ENCODE results near the gene R3HDML. TPM values are rescaled to one million over a fixed set of nuclear protein-coding genes. Genes with fewer than 3 reads are reported as not detected.

Gene R3HDML
- total and polyA plus RNA-seq, 2 of the 13 experiments (the other 11 are each of a cell fraction or from before 2014, with no cell fraction given), result not detected

DNA sequence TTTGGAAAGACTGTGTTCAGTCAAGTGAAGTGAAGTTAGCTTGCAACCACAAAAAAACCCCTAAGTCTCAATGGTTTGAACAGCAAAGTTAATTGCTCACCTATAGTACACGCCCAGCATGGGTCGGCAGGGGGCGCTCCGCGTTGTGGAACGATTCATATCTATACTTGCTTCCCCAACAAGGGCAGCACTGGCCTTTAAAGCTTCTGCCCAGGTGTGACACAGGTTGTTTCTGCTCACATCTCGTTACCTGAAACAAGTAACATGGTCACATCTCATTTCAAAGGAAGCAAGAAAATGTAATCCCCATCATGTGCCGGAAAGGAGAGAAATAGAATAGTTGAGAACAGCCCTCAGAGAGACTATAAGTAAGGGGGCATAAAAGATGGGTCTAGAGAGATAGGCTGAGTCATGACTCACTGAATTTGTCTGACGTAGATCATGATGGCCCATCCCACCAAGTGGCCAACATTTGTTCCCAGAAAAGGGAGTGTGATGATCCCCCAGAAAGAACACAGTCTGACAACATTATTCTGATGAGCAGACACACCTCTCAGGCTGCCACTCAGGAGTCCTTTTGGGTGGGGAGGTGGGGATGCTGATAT, 47.7 kb downstream of the R3HDML start (continued):
- TF ChIP-seq, protein P1, sequence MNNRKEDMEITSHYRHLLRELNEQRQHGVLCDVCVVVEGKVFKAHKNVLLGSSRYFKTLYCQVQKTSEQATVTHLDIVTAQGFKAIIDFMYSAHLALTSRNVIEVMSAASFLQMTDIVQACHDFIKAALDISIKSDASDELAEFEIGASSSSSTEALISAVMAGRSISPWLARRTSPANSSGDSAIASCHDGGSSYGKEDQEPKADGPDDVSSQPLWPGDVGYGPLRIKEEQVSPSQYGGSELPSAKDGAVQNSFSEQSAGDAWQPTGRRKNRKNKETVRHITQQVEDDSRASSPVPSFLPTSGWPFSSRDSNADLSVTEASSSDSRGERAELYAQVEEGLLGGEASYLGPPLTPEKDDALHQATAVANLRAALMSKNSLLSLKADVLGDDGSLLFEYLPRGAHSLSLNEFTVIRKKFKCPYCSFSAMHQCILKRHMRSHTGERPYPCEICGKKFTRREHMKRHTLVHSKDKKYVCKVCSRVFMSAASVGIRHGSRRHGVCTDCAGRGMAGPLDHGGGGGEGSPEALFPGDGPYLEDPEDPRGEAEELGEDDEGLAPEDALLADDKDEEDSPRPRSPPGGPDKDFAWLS (CRISPR knock-in tag; IDR thresholded peaks at IDR 0.05; ENCODE audit: borderline replicate concordance), result no peak
- TF ChIP-seq ARNTL (CRISPR knock-in tag; IDR thresholded peaks at IDR 0.05) (0 out of 2 replicates have a peak, but pooled peaks have one; percentile 49), ZNF746 (CRISPR knock-in tag; IDR thresholded peaks at IDR 0.05) (no peak), ZNF224 (CRISPR knock-in tag; IDR thresholded peaks at IDR 0.05) (no peak), SAP130 (CRISPR knock-in tag; IDR thresholded peaks at IDR 0.05; ENCODE audit: low read depth) (peak; percentile 58), SPEN (CRISPR knock-in tag; IDR thresholded peaks at IDR 0.05; ENCODE audit: low read depth) (0 out of 2 replicates have a peak, but pooled peaks have one; percentile 15), ZKSCAN8 (CRISPR knock-in tag; IDR thresholded peaks at IDR 0.05; ENCODE audit: borderline replicate concordance) (0 out of 2 replicates have a peak, but pooled peaks have one; percentile 69), SETDB1 (CRISPR knock-in tag; IDR thresholded peaks at IDR 0.05; ENCODE audit: borderline replicate concordance) (no peak), ZEB1 (IDR thresholded peaks at IDR 0.05; ENCODE audit: insufficient replicate concordance, low read depth) (peak; percentile 84), ZFP41 (CRISPR knock-in tag; IDR thresholded peaks at IDR 0.05; ENCODE audit: borderline replicate concordance) (no peak), TBX3 (IDR thresholded peaks at IDR 0.05; ENCODE audit: borderline replicate concordance) (no peak), ZNF205 (CRISPR knock-in tag; IDR thresholded peaks at IDR 0.05) (peak; percentile 44; the same call in 1 of the 2 replicates), ELF3 (CRISPR knock-in tag; IDR thresholded peaks at IDR 0.05) (peak; percentile 73), KMT2A (CRISPR knock-in tag; IDR thresholded peaks at IDR 0.05) (peak; percentile 30; the same call in 1 of the 2 replicates), REXO4 (CRISPR knock-in tag; IDR thresholded peaks at IDR 0.05; ENCODE audit: borderline replicate concordance) (no peak), FOXP1 (IDR thresholded peaks at IDR 0.05) (no peak), FOXP1 (CRISPR knock-in tag; IDR thresholded peaks at IDR 0.05) (no peak)
- TF ChIP-seq, protein P2, sequence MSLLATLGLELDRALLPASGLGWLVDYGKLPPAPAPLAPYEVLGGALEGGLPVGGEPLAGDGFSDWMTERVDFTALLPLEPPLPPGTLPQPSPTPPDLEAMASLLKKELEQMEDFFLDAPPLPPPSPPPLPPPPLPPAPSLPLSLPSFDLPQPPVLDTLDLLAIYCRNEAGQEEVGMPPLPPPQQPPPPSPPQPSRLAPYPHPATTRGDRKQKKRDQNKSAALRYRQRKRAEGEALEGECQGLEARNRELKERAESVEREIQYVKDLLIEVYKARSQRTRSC (CRISPR knock-in tag; IDR thresholded peaks at IDR 0.05; ENCODE audit: low read depth), result no peak
- TF ChIP-seq, protein P3, sequence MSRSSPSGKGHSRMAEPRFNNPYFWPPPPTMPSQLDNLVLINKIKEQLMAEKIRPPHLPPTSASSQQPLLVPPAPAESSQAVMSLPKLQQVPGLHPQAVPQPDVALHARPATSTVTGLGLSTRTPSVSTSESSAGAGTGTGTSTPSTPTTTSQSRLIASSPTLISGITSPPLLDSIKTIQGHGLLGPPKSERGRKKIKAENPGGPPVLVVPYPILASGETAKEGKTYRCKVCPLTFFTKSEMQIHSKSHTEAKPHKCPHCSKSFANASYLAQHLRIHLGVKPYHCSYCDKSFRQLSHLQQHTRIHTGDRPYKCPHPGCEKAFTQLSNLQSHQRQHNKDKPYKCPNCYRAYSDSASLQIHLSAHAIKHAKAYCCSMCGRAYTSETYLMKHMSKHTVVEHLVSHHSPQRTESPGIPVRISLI (CRISPR knock-in tag; IDR thresholded peaks at IDR 0.05; ENCODE audit: borderline replicate concordance), result no peak; the same call in 1 of the 2 replicates
- TF ChIP-seq, protein P4, sequence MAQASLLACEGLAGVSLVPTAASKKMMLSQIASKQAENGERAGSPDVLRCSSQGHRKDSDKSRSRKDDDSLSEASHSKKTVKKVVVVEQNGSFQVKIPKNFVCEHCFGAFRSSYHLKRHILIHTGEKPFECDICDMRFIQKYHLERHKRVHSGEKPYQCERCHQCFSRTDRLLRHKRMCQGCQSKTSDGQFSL (CRISPR knock-in tag; IDR thresholded peaks at IDR 0.05), result no peak
- TF ChIP-seq, protein P5, sequence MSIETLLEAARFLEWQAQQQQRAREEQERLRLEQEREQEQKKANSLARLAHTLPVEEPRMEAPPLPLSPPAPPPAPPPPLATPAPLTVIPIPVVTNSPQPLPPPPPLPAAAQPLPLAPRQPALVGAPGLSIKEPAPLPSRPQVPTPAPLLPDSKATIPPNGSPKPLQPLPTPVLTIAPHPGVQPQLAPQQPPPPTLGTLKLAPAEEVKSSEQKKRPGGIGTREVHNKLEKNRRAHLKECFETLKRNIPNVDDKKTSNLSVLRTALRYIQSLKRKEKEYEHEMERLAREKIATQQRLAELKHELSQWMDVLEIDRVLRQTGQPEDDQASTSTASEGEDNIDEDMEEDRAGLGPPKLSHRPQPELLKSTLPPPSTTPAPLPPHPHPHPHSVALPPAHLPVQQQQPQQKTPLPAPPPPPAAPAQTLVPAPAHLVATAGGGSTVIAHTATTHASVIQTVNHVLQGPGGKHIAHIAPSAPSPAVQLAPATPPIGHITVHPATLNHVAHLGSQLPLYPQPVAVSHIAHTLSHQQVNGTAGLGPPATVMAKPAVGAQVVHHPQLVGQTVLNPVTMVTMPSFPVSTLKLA (IDR thresholded peaks at IDR 0.05), result no peak
- TF ChIP-seq, protein P6, sequence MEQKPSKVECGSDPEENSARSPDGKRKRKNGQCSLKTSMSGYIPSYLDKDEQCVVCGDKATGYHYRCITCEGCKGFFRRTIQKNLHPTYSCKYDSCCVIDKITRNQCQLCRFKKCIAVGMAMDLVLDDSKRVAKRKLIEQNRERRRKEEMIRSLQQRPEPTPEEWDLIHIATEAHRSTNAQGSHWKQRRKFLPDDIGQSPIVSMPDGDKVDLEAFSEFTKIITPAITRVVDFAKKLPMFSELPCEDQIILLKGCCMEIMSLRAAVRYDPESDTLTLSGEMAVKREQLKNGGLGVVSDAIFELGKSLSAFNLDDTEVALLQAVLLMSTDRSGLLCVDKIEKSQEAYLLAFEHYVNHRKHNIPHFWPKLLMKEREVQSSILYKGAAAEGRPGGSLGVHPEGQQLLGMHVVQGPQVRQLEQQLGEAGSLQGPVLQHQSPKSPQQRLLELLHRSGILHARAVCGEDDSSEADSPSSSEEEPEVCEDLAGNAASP (CRISPR knock-in tag; IDR thresholded peaks at IDR 0.05; ENCODE audit: borderline replicate concordance), result peak; percentile 56; the same call in 1 of the 2 replicates
- TF ChIP-seq, protein P7, sequence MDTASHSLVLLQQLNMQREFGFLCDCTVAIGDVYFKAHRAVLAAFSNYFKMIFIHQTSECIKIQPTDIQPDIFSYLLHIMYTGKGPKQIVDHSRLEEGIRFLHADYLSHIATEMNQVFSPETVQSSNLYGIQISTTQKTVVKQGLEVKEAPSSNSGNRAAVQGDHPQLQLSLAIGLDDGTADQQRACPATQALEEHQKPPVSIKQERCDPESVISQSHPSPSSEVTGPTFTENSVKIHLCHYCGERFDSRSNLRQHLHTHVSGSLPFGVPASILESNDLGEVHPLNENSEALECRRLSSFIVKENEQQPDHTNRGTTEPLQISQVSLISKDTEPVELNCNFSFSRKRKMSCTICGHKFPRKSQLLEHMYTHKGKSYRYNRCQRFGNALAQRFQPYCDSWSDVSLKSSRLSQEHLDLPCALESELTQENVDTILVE (CRISPR knock-in tag; IDR thresholded peaks at IDR 0.05), result peak; percentile 64; the same call in 1 of the 2 replicates

All from HepG2 (cell line).